ENCODE measurements around the gene TBCK. TPM values are rescaled to one million over a fixed set of nuclear protein-coding genes. Genes with fewer than 3 reads are reported as not detected.

The TBCK gene
- total RNA-seq, 1 donor from 2014 or later, result 47.6 TPM

GRCh38 chr4:106186201-106186600 is 129.8 kb downstream of the TBCK start:
- Mint-ChIP-seq H3K27ac (ENCODE audit: unreplicated experiment) (no peak overlapping the region), H3K27me3 (ENCODE audit: low read depth) (no peaks in the 10 kb centered on the region), H3K36me3 (ENCODE audit: low read depth) (peaks cover 44% of the 10 kb centered on the region), H3K4me3 (no peak overlapping the region), H3K4me1 (no peaks in the 10 kb centered on the region), H3K9me3 (peaks cover 6% of the 10 kb centered on the region)
- no peak for TF ChIP-seq CTCF (conservative IDR thresholded peaks at IDR 0.05)
- no peak for DNase-seq (ENCODE audit: low read depth, low spot score)

- H3K4me3 Mint-ChIP-seq, result no peak overlapping the region
- no peaks in the 10 kb centered on the region for H3K27me3 Mint-ChIP-seq (ENCODE audit: low read depth)
- H3K27ac Mint-ChIP-seq (ENCODE audit: unreplicated experiment), result no peak overlapping the region
- H3K36me3 Mint-ChIP-seq (ENCODE audit: low read depth), result peaks cover 51% of the 10 kb centered on the region
- no peaks in the 10 kb centered on the region for H3K4me1 Mint-ChIP-seq
- no peak for TF ChIP-seq CTCF (conservative IDR thresholded peaks at IDR 0.05)
- DNase-seq (ENCODE audit: low read depth, low spot score), result no peak
- peaks cover 11% of the 10 kb centered on the region for H3K9me3 Mint-ChIP-seq
These were observed 132.5 kb downstream of the TBCK start for GRCh38 chr4:106183551-106183950.

GRCh38 chr4:106172861-106173260 is 143.1 kb downstream of the TBCK start:
- no peak overlapping the region for H3K4me3 Mint-ChIP-seq
- no peak overlapping the region for H3K27ac Mint-ChIP-seq (ENCODE audit: unreplicated experiment)
- DNase-seq (ENCODE audit: low read depth, low spot score), result no peak
- no peak for TF ChIP-seq CTCF (conservative IDR thresholded peaks at IDR 0.05)
- H3K4me1 Mint-ChIP-seq, result no peaks in the 10 kb centered on the region
- no peaks in the 10 kb centered on the region for H3K27me3 Mint-ChIP-seq (ENCODE audit: low read depth)
- H3K9me3 Mint-ChIP-seq, result peaks cover 9% of the 10 kb centered on the region
- H3K36me3 Mint-ChIP-seq (ENCODE audit: low read depth), result peaks cover 29% of the 10 kb centered on the region

- no peak for TF ChIP-seq CTCF (conservative IDR thresholded peaks at IDR 0.05)
- Mint-ChIP-seq H3K4me3 (no peak overlapping the region), H3K27ac (ENCODE audit: unreplicated experiment) (no peak overlapping the region), H3K4me1 (no peaks in the 10 kb centered on the region), H3K36me3 (ENCODE audit: low read depth) (peaks cover 45% of the 10 kb centered on the region), H3K9me3 (peaks cover 10% of the 10 kb centered on the region), H3K27me3 (ENCODE audit: low read depth) (no peaks in the 10 kb centered on the region)
- no peak for DNase-seq (ENCODE audit: low read depth, low spot score)
These were observed 150.5 kb downstream of the TBCK start for GRCh38 chr4:106165351-106166010.

- H3K4me3 Mint-ChIP-seq, result no peak overlapping the region
- H3K4me1 Mint-ChIP-seq, result no peaks in the 10 kb centered on the region
- H3K27me3 Mint-ChIP-seq (ENCODE audit: low read depth), result no peaks in the 10 kb centered on the region
- DNase-seq (ENCODE audit: low read depth, low spot score), result no peak
- H3K9me3 Mint-ChIP-seq, result peaks cover 15% of the 10 kb centered on the region
- H3K36me3 Mint-ChIP-seq (ENCODE audit: low read depth), result peaks cover 44% of the 10 kb centered on the region
- no peak for TF ChIP-seq CTCF (conservative IDR thresholded peaks at IDR 0.05)
- H3K27ac Mint-ChIP-seq (ENCODE audit: unreplicated experiment), result no peak overlapping the region
These were observed 153.7 kb downstream of the TBCK start for GRCh38 chr4:106162278-106162677.

Measured in neural crest cell (in vitro differentiated cells).